RWPE2 (cell line): ENCODE data around the gene GSTO2.

Experiments
- ATAC-seq: fragments of 200-7000 bp; cut with Tn5 transposase; 3 replicates; pipeline ENCODE4 v1.9.1; 2021; ENCODE audit warnings: low read depth
- DNase-seq: peaks from one replicate; pipeline ENCODE4 v3.0.0-alpha.2; 2020; ENCODE audit warnings: low spot score
- H3K27ac ChIP-seq: fragments of 450-650 bp; 2 replicates; pipeline ENCODE4 v1.5.1; 2017; ENCODE audit warnings: mild to moderate bottlenecking; ENCODE audit not compliant: poor library complexity, severe bottlenecking
- H3K27me3 ChIP-seq: fragments of 250-450 bp; sonication (Bioruptor Pico); 2 replicates; pipeline ENCODE4 v1.5.1; 2021; ENCODE audit warnings: mild to moderate bottlenecking, moderate library complexity; ENCODE audit not compliant: insufficient read depth, poor library complexity, severe bottlenecking
- H3K36me3 ChIP-seq: fragments of 250-450 bp; sonication (Bioruptor Pico); 2 replicates; pipeline ENCODE4 v1.5.1; 2020; ENCODE audit warnings: low read depth, mild to moderate bottlenecking, moderate library complexity
- H3K4me1 ChIP-seq: fragments of 250-450 bp; sonication (Bioruptor Pico); 2 replicates; pipeline ENCODE4 v1.5.1; 2021; ENCODE audit warnings: mild to moderate bottlenecking, moderate library complexity; ENCODE audit not compliant: insufficient read depth, poor library complexity, severe bottlenecking
- H3K4me3 ChIP-seq: fragments of 250-450 bp; sonication (Bioruptor Pico); 2 replicates; pipeline ENCODE4 v1.5.1; 2021; ENCODE audit warnings: mild to moderate bottlenecking, moderate library complexity; ENCODE audit not compliant: severe bottlenecking
- H3K9me3 ChIP-seq: fragments of 250-450 bp; sonication (Bioruptor Pico); 2 replicates; pipeline ENCODE4 v1.5.1; 2021; ENCODE audit warnings: mild to moderate bottlenecking, moderate library complexity; ENCODE audit not compliant: severe bottlenecking
- TF ChIP-seq, protein P1 (sequence below): fragments of 450-650 bp; IDR thresholded peaks from one replicate; pipeline ENCODE4 v1.5.1; 2017; ENCODE audit warnings: mild to moderate bottlenecking, moderate library complexity; ENCODE audit not compliant: poor library complexity, severe bottlenecking

Gene GSTO2

GRCh38 chr10:104259999-104260774, 8.8 kb upstream of the GSTO2 start:
- Histone ChIP-seq H3K27me3 (no peaks in the 10 kb centered on the region), H3K4me1 (peaks cover 52% of the 10 kb centered on the region), H3K27ac (peak overlapping the region; percentile 90), H3K9me3 (no peaks in the 10 kb centered on the region), H3K4me3 (no peak overlapping the region), H3K36me3 (peaks cover 88% of the 10 kb centered on the region)
- no peak for DNase-seq
- ATAC-seq, result peak; percentile 19; the same call in 2 of the 3 replicates
- TF ChIP-seq, protein P1, sequence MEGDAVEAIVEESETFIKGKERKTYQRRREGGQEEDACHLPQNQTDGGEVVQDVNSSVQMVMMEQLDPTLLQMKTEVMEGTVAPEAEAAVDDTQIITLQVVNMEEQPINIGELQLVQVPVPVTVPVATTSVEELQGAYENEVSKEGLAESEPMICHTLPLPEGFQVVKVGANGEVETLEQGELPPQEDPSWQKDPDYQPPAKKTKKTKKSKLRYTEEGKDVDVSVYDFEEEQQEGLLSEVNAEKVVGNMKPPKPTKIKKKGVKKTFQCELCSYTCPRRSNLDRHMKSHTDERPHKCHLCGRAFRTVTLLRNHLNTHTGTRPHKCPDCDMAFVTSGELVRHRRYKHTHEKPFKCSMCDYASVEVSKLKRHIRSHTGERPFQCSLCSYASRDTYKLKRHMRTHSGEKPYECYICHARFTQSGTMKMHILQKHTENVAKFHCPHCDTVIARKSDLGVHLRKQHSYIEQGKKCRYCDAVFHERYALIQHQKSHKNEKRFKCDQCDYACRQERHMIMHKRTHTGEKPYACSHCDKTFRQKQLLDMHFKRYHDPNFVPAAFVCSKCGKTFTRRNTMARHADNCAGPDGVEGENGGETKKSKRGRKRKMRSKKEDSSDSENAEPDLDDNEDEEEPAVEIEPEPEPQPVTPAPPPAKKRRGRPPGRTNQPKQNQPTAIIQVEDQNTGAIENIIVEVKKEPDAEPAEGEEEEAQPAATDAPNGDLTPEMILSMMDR, result no peak

DNA sequence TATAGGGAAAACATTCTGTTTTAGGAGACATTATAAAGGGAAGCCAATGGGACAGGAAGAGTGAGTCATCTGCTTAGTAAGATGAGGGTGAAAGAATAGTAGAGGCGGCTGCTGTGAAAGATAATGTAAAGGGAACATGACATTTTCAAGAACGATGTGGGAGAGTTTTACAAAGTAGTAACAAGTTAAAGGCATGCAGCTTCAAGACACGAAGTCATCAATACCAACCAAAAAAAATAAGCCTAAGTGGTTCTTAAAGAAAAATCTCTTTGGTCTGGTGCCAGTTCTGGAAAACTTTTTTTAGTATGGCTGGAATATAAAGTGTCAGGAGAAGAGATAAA, 8.2 kb upstream of the GSTO2 start:
- TF ChIP-seq, protein P1, result no peak
- H3K36me3 ChIP-seq, result peaks cover 94% of the 10 kb centered on the region
- H3K9me3 ChIP-seq, result no peaks in the 10 kb centered on the region
- no peaks in the 10 kb centered on the region for H3K27me3 ChIP-seq
- H3K27ac ChIP-seq, result peak overlapping the region; percentile 90
- peaks cover 52% of the 10 kb centered on the region for H3K4me1 ChIP-seq
- H3K4me3 ChIP-seq, result no peak overlapping the region
- peak; percentile 81 for ATAC-seq
- no peak for DNase-seq

GRCh38 chr10:104262055-104262454, 6.9 kb upstream of the GSTO2 start:
- Histone ChIP-seq H3K36me3 (peaks cover 97% of the 10 kb centered on the region), H3K4me3 (no peak overlapping the region), H3K4me1 (peaks cover 39% of the 10 kb centered on the region), H3K9me3 (no peaks in the 10 kb centered on the region), H3K27ac (peak overlapping the region; percentile 90), H3K27me3 (no peaks in the 10 kb centered on the region)
- TF ChIP-seq, protein P1, result no peak
- ATAC-seq (no peak), DNase-seq (no peak)

- TF ChIP-seq, protein P1, result no peak
- H3K9me3 ChIP-seq, result no peaks in the 10 kb centered on the region
- DNase-seq (no peak), ATAC-seq (no peak)
- peaks cover 84% of the 10 kb centered on the region for H3K36me3 ChIP-seq
- H3K27ac ChIP-seq, result no peak overlapping the region
- H3K27me3 ChIP-seq, result no peaks in the 10 kb centered on the region
- H3K4me1 ChIP-seq, result peaks cover 18% of the 10 kb centered on the region
- H3K4me3 ChIP-seq, result no peak overlapping the region
Measured at GRCh38 chr10:104264783-104265182, 4.2 kb upstream of the GSTO2 start.

GRCh38 chr10:104267721-104268404, 1.1 kb upstream of the GSTO2 start:
- no peaks in the 10 kb centered on the region for H3K4me1 ChIP-seq
- H3K27me3 ChIP-seq, result no peaks in the 10 kb centered on the region
- no peak for DNase-seq
- TF ChIP-seq, protein P1, result no peak
- peak overlapping the region; percentile 76 for H3K4me3 ChIP-seq
- H3K27ac ChIP-seq, result peak overlapping the region; percentile 40
- H3K9me3 ChIP-seq, result no peaks in the 10 kb centered on the region
- H3K36me3 ChIP-seq, result peaks cover 53% of the 10 kb centered on the region
- no peak for ATAC-seq
